ENCODE results near the gene PNPLA6.

Gene PNPLA6

GRCh38 chr19:7579182-7579581 lies 43.7 kb downstream of the PNPLA6 start:
- TF ChIP-seq CTCF (IDR thresholded peaks at IDR 0.05; ENCODE audit: insufficient read depth, low read depth, low read length, missing control alignments): no peak
- no peak for DNase-seq (ENCODE audit: low read depth)
- H3K4me3 ChIP-seq (ENCODE audit: low read depth, low read length): no peak overlapping the region

GRCh38 chr19:7582446-7582845 lies 46.9 kb downstream of the PNPLA6 start:
- no peak for DNase-seq (ENCODE audit: low read depth)

GRCh38 chr19:7589822-7590221 lies 54.3 kb downstream of the PNPLA6 start:
- no peak for TF ChIP-seq CTCF (IDR thresholded peaks at IDR 0.05; ENCODE audit: insufficient read depth, low read depth, low read length, missing control alignments)
- no peak overlapping the region for H3K4me3 ChIP-seq (ENCODE audit: low read depth, low read length)
- DNase-seq (ENCODE audit: low read depth): no peak

More at GRCh38 chr19:7582446-7582845, 46.9 kb downstream of the PNPLA6 start:
- TF ChIP-seq CTCF (IDR thresholded peaks at IDR 0.05; ENCODE audit: insufficient read depth, low read depth, low read length, missing control alignments): no peak
- H3K4me3 ChIP-seq (ENCODE audit: low read depth, low read length): no peak overlapping the region

- DNase-seq (ENCODE audit: low read depth): no peak
- TF ChIP-seq CTCF (IDR thresholded peaks at IDR 0.05; ENCODE audit: insufficient read depth, low read depth, low read length, missing control alignments): no peak
- H3K4me3 ChIP-seq (ENCODE audit: low read depth, low read length): no peak overlapping the region
These were observed 54.7 kb downstream of the PNPLA6 start for GRCh38 chr19:7590256-7590655.

- peak; percentile 54 for DNase-seq (ENCODE audit: low read depth)
- TF ChIP-seq CTCF (IDR thresholded peaks at IDR 0.05; ENCODE audit: insufficient read depth, low read depth, low read length, missing control alignments): no peak
- peak within 1 kb of the TSS; percentile 42 for H3K4me3 ChIP-seq (ENCODE audit: low read depth, low read length)
These were observed 60.1 kb downstream of the PNPLA6 start, which contains the start of gene CAMSAP3 for GRCh38 chr19:7595466-7596133. Gene CAMSAP3 (plus strand): TSS chr19:7595863. CDS start chr19:7596003, 140 bp downstream.

- no peak for DNase-seq (ENCODE audit: low read depth)
- H3K4me3 ChIP-seq (ENCODE audit: low read depth, low read length): peak overlapping the region; percentile 42
- TF ChIP-seq CTCF (IDR thresholded peaks at IDR 0.05; ENCODE audit: insufficient read depth, low read depth, low read length, missing control alignments): no peak
These were observed 60.9 kb downstream of the PNPLA6 start for GRCh38 chr19:7596211-7596937.
